NCI-H2196 (cell line): ENCODE measurements around the gene BTBD2.
A peak's percentile ranks its signal among the peaks of the same experiment; 100 is the strongest.

Experiments used
- DNase-seq: peaks from one replicate; lab custom pipeline; 2025; ENCODE audit not compliant: unreplicated experiment; lab: John Stamatoyannopoulos, UW

BTBD2 gene

GRCh38 chr19:1944916-1945561 is 70.5 kb downstream of the BTBD2 start:
- DNase-seq: no peak

GRCh38 chr19:1944088-1944915 is 71.2 kb downstream of the BTBD2 start:
- DNase-seq: no peak

GRCh38 chr19:1943661-1944087 is 71.8 kb downstream of the BTBD2 start:
- no peak for DNase-seq

GRCh38 chr19:1942934-1943555 is 72.5 kb downstream of the BTBD2 start:
- no peak for DNase-seq

GRCh38 chr19:1942078-1942933 is 73.2 kb downstream of the BTBD2 start:
- peak; percentile 67 for DNase-seq

GRCh38 chr19:1941146-1942077 is 74.1 kb downstream of the BTBD2 start, which contains the start of gene CSNK1G2:
Gene CSNK1G2 (plus strand): TSS chr19:1941172. CDS start chr19:1969773, 28,601 bp downstream.
- no peak for DNase-seq

- DNase-seq: no peak
Observed at GRCh38 chr19:1938071-1938470, 77.4 kb downstream of the BTBD2 start.

- no peak for DNase-seq
Observed at GRCh38 chr19:1936916-1937610, 78.5 kb downstream of the BTBD2 start.

- no peak for DNase-seq
Observed at GRCh38 chr19:1936430-1936829, 79.1 kb downstream of the BTBD2 start.

- peak; percentile 35 for DNase-seq
Observed at GRCh38 chr19:1935484-1936208, 79.9 kb downstream of the BTBD2 start.
